HepG2 (cell line): Measurements from ENCODE around the gene TXNDC11. TPM values are rescaled to one million over a fixed set of nuclear protein-coding genes. Genes with fewer than 3 reads are reported as not detected.

Experiments
- CREB1 ChIP-seq, 2 experiments: fragments of 450-650 bp in 1 of 2; IDR thresholded peaks; 2 replicates each; pipeline ENCODE4 v1.6.1; 2016 to 2017; ENCODE audit warnings: control low read depth in 1 of 2, mild to moderate bottlenecking in 1 of 2, missing compliant biosample characterization in 1 of 2, missing genetic modification characterization in 1 of 2
- FOXM1 ChIP-seq: sonication (generic); formaldehyde crosslinking; IDR thresholded peaks from 2 replicates; pipeline ENCODE4 v1.5.0; 2020; ENCODE audit warnings: missing genetic modification reagents
- KLF11 ChIP-seq: IDR thresholded peaks from 2 replicates; pipeline ENCODE4 v1.6.1; 2016; ENCODE audit warnings: missing compliant biosample characterization
- KLF12 ChIP-seq: sonication (generic); formaldehyde crosslinking; IDR thresholded peaks from 2 replicates; pipeline ENCODE4 v1.4.0; 2020; ENCODE audit warnings: missing genetic modification reagents, borderline replicate concordance
- LCORL ChIP-seq, 2 experiments: fragments of 450-650 bp in 1 of 2; sonication (generic) in 1 of 2; formaldehyde crosslinking in 1 of 2; IDR thresholded peaks; 2 replicates each; pipeline versions ENCODE4 v1.5.0 to v1.6.1; 2017 to 2020; ENCODE audit warnings: antibody characterized with exemption in 1 of 2, missing genetic modification reagents in 1 of 2
- REL ChIP-seq: sonication (generic); formaldehyde crosslinking; conservative IDR thresholded peaks from 2 replicates; pipeline ENCODE4 v1.8.0; 2022; ENCODE audit warnings: mild to moderate bottlenecking, missing genetic modification reagents, moderate library complexity
- SMARCE1 ChIP-seq: fragments of 450-650 bp; IDR thresholded peaks from 2 replicates; pipeline ENCODE4 v1.6.1; 2017; ENCODE audit warnings: borderline replicate concordance
- SP2 ChIP-seq: sonication (generic); formaldehyde crosslinking; IDR thresholded peaks from 2 replicates; pipeline ENCODE4 v1.5.1; 2020; ENCODE audit warnings: mild to moderate bottlenecking, missing genetic modification reagents
- ZBTB21 ChIP-seq: sonication (generic); formaldehyde crosslinking; IDR thresholded peaks from 2 replicates; pipeline ENCODE4 v1.4.0; 2020; ENCODE audit warnings: missing genetic modification reagents
- ZNF138 ChIP-seq: sonication (generic); formaldehyde crosslinking; IDR thresholded peaks from 2 replicates; pipeline ENCODE4 v1.5.0; 2020; ENCODE audit warnings: mild to moderate bottlenecking, low read depth, missing genetic modification reagents
- ZNF224 ChIP-seq: sonication (generic); formaldehyde crosslinking; IDR thresholded peaks from 2 replicates; pipeline ENCODE4 v1.5.0; 2020; ENCODE audit warnings: mild to moderate bottlenecking, missing genetic modification reagents
- ZNF263 ChIP-seq: sonication (generic); formaldehyde crosslinking; IDR thresholded peaks from 2 replicates; pipeline ENCODE4 v1.4.0; 2020; ENCODE audit warnings: missing genetic modification reagents
- ZNF317 ChIP-seq: sonication (generic); formaldehyde crosslinking; IDR thresholded peaks from 2 replicates; pipeline ENCODE4 v1.5.0; 2020; ENCODE audit warnings: mild to moderate bottlenecking, missing genetic modification reagents
- ZNF432 ChIP-seq: sonication (generic); formaldehyde crosslinking; IDR thresholded peaks from 2 replicates; pipeline ENCODE4 v1.5.0; 2020; ENCODE audit warnings: missing genetic modification reagents, mild to moderate bottlenecking, borderline replicate concordance
- ZNF563 ChIP-seq: sonication (generic); formaldehyde crosslinking; IDR thresholded peaks from 2 replicates; pipeline ENCODE4 v1.8.0; 2022; ENCODE audit warnings: mild to moderate bottlenecking, moderate library complexity, missing genetic modification reagents
- ZNF644 ChIP-seq: IDR thresholded peaks from 2 replicates; pipeline ENCODE4 v1.6.1; 2016; ENCODE audit warnings: low read depth
- ZNF703 ChIP-seq: sonication (generic); formaldehyde crosslinking; IDR thresholded peaks from 2 replicates; pipeline ENCODE4 v1.5.1; 2020; ENCODE audit warnings: missing genetic modification reagents, mild to moderate bottlenecking, moderate library complexity, borderline replicate concordance
- ZNF883 ChIP-seq: sonication (generic); formaldehyde crosslinking; IDR thresholded peaks from 2 replicates; pipeline ENCODE4 v1.5.1; 2020; ENCODE audit warnings: mild to moderate bottlenecking, missing genetic modification reagents; ENCODE audit errors: not compliant biosample characterization
- ZSCAN29 ChIP-seq: sonication (generic); formaldehyde crosslinking; conservative IDR thresholded peaks from 2 replicates; pipeline ENCODE4 v1.4.0; 2020; ENCODE audit warnings: mild to moderate bottlenecking, missing genetic modification reagents
- polyA plus RNA-seq, 8 experiments: library from polyadenylated mRNA; depleted of rRNA in 3 of 8; stranded (reverse) in 7 of 8; unstranded in 1 of 8; fragments of >200 nt; fragmentation: Illumina TruSeq in 4 of 8; extraction: Trizol in 4 of 8; gene quantifications; 2 replicates each; pipeline versions ENCODE4 v1.2.1 to v1.2.3, GENCODE V29; 2011 to 2016; ENCODE audit warnings: low read depth in 4 of 8, missing spikeins in 1 of 8, mixed read lengths in 1 of 8; ENCODE audit not compliant: insufficient read depth in 1 of 8
- total RNA-seq, 5 experiments: library from RNA; depleted of rRNA; stranded (reverse); fragments of >200 nt; fragmentation: Illumina TruSeq; extraction: Trizol; gene quantifications; 2 replicates each; pipeline ENCODE4 v1.2.3, GENCODE V29; 2016; ENCODE audit warnings: low read depth in 1 of 5
- TF ChIP-seq, protein P1 (sequence below), 2 experiments: sonication (generic) in 1 of 2; formaldehyde crosslinking in 1 of 2; IDR thresholded peaks; 2 replicates each; pipeline versions ENCODE4 v1.4.0 to v1.6.1; 2018 to 2020; ENCODE audit warnings: missing genetic modification reagents in 2 of 2, borderline replicate concordance in 1 of 2, low read depth in 1 of 2, mild to moderate bottlenecking in 1 of 2, missing biosample characterization in 1 of 2
- TF ChIP-seq, protein P2 (sequence below): sonication (generic); formaldehyde crosslinking; IDR thresholded peaks from 2 replicates; pipeline ENCODE4 v1.4.0; 2020; ENCODE audit warnings: mild to moderate bottlenecking, missing genetic modification reagents
- TF ChIP-seq, protein P3 (sequence below): sonication (generic); formaldehyde crosslinking; IDR thresholded peaks from 2 replicates; pipeline ENCODE4 v1.5.1; 2020; ENCODE audit warnings: mild to moderate bottlenecking, missing genetic modification reagents, moderate library complexity
- TF ChIP-seq, protein P4 (sequence below): sonication (generic); formaldehyde crosslinking; IDR thresholded peaks from 2 replicates; pipeline ENCODE4 v1.4.0; 2020; ENCODE audit warnings: missing genetic modification reagents

TXNDC11 gene
- total and polyA plus RNA-seq, 2 of the 13 experiments (the other 11 are each of a cell fraction or from before 2014, with no cell fraction given) = 74.9 to 123 TPM

DNA sequence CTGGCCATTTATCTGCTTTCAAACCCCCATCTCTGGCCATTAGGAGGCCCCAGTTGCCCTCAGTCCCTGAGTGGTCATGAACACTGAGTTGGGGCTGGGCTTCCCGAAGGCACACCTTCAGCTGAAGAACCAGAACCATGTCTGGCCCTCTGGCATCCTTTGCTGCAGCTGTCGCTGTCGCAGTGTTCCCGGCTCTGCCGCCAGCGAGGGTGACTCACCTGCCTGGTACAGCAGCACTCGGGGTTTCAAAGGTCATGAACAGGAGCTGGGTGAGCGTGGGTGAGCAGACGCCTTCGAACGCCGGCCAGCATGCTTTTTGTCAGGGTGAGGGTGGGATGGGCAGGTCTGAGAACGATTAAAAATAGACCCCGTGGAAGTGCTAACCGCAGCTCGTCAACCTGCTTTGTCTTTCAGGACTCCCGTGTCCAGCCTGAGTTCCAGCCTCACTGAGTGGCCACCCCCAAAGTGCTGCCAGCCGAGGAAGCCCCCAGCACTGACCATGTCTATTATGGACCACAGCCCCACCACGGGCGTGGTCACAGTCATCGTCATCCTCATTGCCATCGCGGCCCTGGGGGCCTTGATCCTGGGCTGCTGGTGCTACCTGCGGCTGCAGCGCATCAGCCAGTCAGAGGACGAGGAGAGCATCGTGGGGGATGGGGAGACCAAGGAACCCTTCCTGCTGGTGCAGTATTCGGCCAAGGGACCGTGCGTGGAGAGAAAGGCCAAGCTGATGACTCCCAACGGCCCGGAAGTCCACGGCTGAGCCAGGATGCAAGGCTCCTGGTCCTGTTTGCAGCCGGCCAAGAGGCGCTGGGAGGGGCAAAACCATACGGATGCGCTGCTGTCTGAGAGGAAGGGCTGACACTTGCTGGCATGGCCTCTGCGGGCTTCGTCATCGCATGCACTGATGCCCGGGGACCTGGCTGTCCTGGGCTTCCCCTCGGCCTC is 66.8 kb downstream of the TXNDC11 start (continued):
- TF ChIP-seq, protein P1, sequence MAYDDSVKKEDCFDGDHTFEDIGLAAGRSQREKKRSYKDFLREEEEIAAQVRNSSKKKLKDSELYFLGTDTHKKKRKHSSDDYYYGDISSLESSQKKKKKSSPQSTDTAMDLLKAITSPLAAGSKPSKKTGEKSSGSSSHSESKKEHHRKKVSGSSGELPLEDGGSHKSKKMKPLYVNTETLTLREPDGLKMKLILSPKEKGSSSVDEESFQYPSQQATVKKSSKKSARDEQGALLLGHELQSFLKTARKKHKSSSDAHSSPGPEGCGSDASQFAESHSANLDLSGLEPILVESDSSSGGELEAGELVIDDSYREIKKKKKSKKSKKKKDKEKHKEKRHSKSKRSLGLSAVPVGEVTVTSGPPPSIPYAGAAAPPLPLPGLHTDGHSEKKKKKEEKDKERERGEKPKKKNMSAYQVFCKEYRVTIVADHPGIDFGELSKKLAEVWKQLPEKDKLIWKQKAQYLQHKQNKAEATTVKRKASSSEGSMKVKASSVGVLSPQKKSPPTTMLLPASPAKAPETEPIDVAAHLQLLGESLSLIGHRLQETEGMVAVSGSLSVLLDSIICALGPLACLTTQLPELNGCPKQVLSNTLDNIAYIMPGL (CRISPR knock-in tag; IDR thresholded peaks at IDR 0.05; ENCODE audit: borderline replicate concordance in 1 of 2, low read depth in 1 of 2) = peak in 1 of 2 experiments; percentile 47; a peak in 1 of 4 replicates
- TF ChIP-seq ZNF563 (CRISPR knock-in tag) (peak; percentile 51; the same call in 1 of the 2 replicates), FOXM1 (no peak), ZNF224 (CRISPR knock-in tag) (peak; percentile 84; the same call in 1 of the 2 replicates), ZNF317 (CRISPR knock-in tag) (no peak), ZNF432 (CRISPR knock-in tag) (no peak), LCORL (IDR thresholded peaks at IDR 0.05) (no peak), LCORL (CRISPR knock-in tag; IDR thresholded peaks at IDR 0.05) (no peak; the same call in 1 of the 2 replicates), SP2 (CRISPR knock-in tag) (no peak), ZNF703 (CRISPR knock-in tag) (no peak), ZNF644 (peak; percentile 52; the same call in 1 of the 2 replicates), ZSCAN29 (peak; percentile 75; the same call in 1 of the 2 replicates), CREB1 (IDR thresholded peaks at IDR 0.05) (no peak), CREB1 (CRISPR knock-in tag; IDR thresholded peaks at IDR 0.05) (no peak), ZNF138 (CRISPR knock-in tag) (no peak), REL (CRISPR knock-in tag) (no peak; the same call in 1 of the 2 replicates), ZBTB21 (no peak), ZNF883 (CRISPR knock-in tag) (peak; percentile 63), SMARCE1 (no peak), KLF12 (CRISPR knock-in tag) (no peak), KLF11 (CRISPR knock-in tag) (0 out of 2 replicates have a peak, but pooled peaks have one; percentile 40), ZNF263 (CRISPR knock-in tag) (0 out of 2 replicates have a peak, but pooled peaks have one; percentile 12)
- TF ChIP-seq, protein P2, sequence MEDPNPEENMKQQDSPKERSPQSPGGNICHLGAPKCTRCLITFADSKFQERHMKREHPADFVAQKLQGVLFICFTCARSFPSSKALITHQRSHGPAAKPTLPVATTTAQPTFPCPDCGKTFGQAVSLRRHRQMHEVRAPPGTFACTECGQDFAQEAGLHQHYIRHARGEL (CRISPR knock-in tag) = no peak
- TF ChIP-seq, protein P3, sequence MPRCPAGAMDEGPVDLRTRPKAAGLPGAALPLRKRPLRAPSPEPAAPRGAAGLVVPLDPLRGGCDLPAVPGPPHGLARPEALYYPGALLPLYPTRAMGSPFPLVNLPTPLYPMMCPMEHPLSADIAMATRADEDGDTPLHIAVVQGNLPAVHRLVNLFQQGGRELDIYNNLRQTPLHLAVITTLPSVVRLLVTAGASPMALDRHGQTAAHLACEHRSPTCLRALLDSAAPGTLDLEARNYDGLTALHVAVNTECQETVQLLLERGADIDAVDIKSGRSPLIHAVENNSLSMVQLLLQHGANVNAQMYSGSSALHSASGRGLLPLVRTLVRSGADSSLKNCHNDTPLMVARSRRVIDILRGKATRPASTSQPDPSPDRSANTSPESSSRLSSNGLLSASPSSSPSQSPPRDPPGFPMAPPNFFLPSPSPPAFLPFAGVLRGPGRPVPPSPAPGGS (CRISPR knock-in tag) = 0 out of 2 replicates have a peak, but pooled peaks have one; percentile 57
- TF ChIP-seq, protein P4, sequence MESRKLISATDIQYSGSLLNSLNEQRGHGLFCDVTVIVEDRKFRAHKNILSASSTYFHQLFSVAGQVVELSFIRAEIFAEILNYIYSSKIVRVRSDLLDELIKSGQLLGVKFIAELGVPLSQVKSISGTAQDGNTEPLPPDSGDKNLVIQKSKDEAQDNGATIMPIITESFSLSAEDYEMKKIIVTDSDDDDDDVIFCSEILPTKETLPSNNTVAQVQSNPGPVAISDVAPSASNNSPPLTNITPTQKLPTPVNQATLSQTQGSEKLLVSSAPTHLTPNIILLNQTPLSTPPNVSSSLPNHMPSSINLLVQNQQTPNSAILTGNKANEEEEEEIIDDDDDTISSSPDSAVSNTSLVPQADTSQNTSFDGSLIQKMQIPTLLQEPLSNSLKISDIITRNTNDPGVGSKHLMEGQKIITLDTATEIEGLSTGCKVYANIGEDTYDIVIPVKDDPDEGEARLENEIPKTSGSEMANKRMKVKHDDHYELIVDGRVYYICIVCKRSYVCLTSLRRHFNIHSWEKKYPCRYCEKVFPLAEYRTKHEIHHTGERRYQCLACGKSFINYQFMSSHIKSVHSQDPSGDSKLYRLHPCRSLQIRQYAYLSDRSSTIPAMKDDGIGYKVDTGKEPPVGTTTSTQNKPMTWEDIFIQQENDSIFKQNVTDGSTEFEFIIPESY (CRISPR knock-in tag) = peak; percentile 68
